RPMI8226 (cell line): Measurements from ENCODE around the gene CFAP52.
"Not testable (repeated sequence)": the region's sequence is repeated elsewhere in the genome, so short reads cannot be mapped to it uniquely, and the experiment has no call there.

Source experiments
- DNase-seq: peaks from one replicate; pipeline ENCODE4 v3.0.0-alpha.2; 2015

The CFAP52 gene, protein sequence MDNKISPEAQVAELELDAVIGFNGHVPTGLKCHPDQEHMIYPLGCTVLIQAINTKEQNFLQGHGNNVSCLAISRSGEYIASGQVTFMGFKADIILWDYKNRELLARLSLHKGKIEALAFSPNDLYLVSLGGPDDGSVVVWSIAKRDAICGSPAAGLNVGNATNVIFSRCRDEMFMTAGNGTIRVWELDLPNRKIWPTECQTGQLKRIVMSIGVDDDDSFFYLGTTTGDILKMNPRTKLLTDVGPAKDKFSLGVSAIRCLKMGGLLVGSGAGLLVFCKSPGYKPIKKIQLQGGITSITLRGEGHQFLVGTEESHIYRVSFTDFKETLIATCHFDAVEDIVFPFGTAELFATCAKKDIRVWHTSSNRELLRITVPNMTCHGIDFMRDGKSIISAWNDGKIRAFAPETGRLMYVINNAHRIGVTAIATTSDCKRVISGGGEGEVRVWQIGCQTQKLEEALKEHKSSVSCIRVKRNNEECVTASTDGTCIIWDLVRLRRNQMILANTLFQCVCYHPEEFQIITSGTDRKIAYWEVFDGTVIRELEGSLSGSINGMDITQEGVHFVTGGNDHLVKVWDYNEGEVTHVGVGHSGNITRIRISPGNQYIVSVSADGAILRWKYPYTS

DNA sequence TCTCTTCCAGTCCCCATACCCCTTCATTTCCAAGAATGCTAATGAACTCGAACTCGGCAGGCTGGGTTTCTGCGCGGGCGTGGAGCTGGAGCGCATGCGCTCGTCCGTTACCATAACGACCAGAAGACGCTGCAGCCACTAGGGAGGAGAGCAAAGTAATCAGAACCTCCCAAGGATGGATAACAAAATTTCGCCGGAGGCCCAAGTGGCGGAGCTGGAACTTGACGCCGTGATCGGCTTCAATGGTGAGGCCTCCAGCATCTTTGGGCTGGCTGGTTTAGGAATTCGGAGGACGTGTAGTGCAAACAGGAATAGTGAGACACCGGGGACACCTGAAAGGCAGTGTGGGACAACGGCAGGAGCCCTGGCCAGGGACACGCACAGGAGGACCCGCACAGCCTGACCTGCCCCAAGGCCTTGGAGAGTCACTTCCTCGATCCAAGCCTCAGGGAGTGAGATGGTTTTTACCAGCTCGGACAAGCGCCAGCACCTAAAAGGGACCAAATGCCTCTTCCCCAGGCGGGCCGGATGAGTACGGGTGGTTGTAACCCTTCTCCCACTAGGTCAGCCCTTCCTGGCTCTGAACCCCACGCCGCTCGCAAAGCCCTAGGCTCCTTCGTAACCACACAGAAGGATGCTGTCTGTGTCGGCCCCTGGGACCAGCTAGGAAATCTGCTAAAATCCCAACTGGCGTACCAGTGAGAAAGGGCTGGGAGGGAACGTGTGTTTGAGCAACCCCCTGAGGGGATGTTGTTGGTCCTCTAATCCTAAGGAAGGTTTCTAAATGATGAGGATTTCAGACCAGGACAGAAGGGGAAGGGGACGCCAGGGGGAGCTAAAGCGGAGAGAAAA lies at the start of gene CFAP52:
Gene CFAP52 (plus strand): TSS at position 122 of the 852 bp plus-strand sequence. CDS start 54 bp downstream, at position 176.
- peak; percentile 60 for DNase-seq

- DNase-seq: no peak
Measured at GRCh38 chr17:9527788-9528187, 48.7 kb upstream of the CFAP52 start.

DNA sequence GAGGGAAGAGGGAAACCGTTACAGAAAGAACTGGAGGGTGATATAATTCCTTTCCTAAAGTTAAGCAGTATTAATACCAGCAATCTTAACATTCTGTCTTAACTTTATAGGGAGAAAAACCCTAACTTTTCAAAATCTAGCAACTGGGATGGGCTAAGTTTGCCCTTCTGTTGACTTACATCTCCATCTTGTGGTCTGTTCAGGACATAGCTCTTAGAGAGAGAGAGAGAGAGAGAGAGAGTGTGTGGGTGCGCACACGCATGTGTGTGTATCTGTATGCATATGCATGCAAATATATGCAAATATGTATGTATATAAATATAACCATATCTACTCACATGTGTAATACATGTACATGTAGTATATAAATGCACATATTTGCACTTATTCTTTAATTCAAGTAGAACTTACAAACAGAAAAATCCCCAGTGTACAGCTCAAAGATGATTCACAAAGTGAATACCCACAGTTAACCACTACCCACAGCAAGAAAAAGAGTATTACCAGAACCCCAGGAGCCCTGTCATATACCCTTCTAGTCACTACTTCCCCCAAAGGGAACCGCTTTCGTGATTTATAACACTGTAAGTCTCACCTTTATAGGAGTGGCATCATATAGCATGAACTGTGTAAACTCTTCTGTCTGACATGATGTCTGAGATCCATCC lies 47.3 kb upstream of the CFAP52 start:
- peak; percentile 9 for DNase-seq

DNA sequence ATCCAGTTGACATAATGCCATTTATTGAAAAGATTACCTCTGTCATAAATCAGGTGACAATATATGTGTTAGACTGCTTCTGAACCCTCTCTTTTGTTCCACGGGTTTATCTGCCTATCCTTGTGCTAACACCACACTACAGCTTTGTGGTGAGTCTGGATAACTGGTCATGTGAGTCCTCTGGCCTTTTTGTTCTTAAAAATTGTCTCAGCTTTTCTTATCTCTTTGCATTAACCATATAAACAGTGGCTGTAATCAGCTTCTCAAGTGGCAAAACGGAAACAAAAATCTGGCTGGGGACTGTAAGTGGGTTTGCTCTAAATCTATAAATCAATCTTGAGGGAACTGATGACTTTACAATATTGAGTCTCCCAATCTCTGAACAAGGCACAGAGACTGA lies 45.4 kb upstream of the CFAP52 start:
- DNase-seq: no peak

DNA sequence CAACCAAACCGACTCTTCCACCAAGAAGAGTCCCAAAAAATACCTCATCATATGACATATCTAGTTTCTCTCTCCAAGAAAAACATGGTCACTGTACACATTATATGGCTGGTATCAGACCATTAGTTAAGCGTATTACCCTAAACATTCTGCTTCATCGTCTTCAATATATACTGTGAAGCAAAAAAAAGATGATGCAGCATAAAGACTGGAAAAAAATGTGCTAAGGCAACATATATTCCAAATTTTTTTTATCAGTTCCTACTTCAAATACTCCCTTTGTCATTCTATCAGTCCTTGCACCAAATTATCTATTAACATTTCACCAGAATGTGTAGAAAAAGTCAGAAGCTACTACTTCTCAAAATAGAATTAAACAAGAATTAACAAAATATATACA lies 43.7 kb upstream of the CFAP52 start:
- no peak for DNase-seq

DNA sequence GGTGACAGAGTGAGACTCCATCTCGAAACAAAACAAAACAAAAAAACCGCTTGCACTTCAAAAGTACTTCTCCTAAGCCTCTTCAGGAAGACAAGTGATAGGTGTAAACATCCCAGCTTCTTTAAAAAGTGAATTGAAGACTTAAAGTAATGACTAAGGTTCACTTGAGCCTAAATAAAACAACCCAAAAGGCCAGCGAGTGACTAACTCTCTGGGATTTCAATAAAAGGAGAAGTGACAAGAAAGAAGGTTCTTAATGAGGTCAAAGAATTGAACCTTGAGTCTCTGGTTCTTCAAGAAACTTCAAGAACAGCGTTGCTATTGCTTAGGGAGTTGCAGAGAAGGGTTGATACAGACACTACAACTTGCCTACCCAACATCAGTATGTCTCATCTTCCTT lies 43.0 kb upstream of the CFAP52 start:
- no peak for DNase-seq

GRCh38 chr17:9536061-9536460 lies 40.4 kb upstream of the CFAP52 start:
- DNase-seq: no peak

GRCh38 chr17:9537177-9537776 lies 39.2 kb upstream of the CFAP52 start:
- DNase-seq: no peak

DNA sequence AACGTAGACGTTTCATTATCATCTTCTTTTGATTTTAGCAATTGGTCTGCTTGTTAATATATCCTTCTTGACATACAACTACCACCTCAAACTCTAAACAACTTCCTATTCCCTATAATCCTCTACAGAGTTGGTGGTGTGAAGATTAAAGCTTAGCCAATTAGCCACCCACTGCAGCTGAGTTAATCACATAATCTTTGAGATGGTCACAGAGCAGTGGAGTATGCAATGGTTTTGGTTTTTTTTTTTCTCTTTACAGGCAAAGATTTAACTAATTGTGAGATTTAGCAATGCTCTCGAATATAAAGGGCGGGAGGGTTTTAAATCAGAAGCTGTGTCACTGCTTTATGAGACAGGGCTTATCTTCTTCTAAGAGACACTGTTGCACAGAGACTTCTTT lies 37.8 kb upstream of the CFAP52 start:
- DNase-seq: no peak

GRCh38 chr17:9541718-9542117 lies 34.7 kb upstream of the CFAP52 start:
- no peak for DNase-seq

DNA sequence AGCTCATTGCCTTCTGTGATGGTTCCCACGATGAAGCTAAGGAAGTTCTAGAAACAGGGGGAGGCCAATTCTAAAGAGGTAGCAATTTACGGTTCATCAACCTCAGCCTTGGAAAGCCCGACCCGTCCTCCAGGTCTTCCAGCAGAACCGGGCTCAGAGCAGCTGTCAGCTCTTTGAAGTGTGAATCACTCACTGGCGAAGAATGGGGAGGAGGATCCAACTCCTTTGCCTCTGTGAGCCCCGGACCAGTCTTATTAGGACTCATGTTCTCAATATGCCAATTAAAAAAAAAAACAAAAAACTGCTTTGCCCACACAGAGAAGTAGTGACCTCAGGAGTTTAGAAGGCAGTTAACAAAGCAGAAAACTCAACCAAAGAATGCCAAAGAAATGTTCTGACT lies 32.2 kb upstream of the CFAP52 start:
- DNase-seq: no peak

DNA sequence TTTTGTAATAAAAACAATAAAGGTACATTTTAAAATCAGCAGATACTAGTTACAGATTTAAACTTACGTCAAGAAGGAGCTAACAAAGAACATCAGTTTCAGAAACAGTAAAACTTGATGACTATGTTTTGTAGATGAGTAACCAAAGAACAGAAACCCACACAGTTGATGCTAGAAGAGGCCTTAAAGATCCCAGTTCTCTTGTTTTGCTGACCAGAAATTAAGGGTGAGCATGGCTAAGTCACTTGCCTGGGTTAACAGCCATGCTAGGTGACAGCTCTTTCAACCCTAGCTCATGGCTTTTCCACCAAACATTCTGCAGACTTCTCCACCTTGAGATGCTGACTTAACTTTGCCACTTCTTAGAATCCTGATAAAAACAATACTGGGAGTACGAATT lies 27.2 kb upstream of the CFAP52 start:
- DNase-seq: no peak

DNA sequence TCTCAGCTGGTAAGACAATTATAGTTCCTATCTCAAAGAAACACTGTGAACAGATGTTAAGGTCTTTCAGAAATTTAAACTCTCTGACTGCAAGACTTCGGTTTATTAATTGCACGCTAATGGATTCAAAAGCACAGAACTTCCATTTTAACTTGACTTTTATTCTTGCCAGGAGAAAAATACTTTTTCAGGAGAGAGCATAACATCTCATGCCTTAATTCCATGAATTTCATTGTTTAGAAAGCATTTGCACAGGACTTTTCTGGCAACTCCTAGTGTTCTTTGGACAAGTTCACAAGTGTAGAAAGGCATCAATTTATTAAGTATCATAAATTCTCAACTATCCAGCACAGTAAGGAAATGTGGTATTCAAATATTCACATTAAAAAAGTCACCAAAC lies 23.3 kb upstream of the CFAP52 start:
- no peak for DNase-seq

- no peak for DNase-seq
Measured at GRCh38 chr17:9553596-9553995, 22.8 kb upstream of the CFAP52 start.

GRCh38 chr17:9554715-9555114 lies 21.7 kb upstream of the CFAP52 start:
- peak; percentile 55 for DNase-seq

DNA sequence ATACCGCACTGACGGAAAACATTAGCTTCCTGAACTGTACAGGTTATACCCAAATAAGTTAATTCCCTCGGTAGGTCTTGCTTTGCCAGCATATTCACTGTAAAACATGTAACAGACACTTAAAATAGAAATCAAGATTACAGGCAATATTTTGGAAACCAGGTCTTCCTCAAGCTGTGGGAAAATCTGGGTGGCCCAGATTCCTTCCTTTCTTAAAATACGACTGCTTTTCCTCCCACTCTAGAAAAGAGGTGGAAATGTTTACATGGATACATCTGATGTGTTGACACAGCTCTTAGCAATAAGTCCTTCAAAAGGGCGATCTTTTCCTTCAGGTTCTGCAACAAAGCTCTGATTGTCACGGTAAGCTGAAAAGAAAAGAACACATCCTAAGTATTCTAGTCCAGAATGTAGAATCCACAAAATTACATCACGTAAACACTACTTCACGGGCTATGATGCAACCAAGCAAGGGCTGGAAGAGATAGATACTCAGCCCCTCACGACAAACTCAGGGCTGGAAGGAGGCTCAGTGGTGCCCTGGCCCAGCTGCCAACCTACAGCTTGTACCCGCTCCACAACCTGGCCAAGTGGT lies 19.2 kb upstream of the CFAP52 start:
- no peak for DNase-seq

GRCh38 chr17:9557857-9558256 lies 18.6 kb upstream of the CFAP52 start:
- no peak for DNase-seq

DNA sequence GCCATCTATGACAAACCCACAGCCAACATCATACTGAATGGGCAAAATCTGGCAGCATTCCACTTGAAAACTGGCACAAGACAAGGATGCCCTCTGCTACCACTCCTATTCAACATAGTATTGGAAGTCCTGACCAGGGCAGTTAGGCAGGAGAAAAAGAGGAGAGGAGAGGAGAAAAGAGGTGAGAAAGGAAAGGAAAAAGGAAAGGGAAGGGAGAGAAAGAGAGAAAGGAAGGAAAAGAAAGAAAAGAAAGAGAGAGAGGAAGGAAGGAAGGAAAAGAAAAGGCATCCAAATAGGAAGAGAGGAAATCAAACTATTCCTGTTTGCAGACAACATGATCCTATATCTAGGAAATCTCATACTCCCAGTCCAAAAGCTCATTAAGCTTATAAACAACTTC lies 12.3 kb upstream of the CFAP52 start:
- DNase-seq: no peak

DNA sequence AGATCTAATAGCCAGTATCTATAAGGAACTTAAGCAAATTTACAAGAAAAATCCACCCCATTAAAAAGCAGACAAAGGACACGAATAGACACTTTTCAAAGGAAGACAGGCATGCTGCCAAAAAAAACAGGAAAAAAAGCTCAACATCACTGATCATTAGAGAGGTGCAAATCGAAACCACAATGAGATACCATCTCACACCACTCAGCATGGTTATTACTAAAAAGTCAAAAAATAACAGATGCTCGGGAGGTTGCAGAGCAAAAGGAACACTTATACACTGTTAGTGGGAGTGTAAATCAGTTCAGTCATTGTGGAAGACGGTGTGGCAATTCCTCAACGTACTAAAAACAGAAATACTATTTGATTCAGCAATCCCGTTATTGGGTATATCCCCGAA lies 10.4 kb upstream of the CFAP52 start:
- peak; percentile 23 for DNase-seq

DNA sequence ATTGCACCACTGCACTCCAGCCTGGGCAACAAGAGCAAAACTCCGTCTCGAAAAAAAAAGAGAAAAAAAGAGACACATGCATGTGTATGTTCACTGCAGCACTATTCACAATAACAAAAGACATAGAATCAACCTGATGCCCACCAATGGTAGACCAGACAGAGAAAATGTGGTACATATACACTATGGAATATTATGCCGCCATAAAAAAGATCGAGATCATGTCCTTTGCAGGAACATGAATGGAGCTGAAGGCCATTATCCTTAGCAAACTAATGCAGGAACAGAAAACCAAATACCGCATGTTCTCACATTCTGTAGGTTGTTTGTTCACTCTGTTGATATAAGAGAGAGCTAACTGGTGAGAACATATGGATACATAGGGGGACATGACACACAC lies 9.7 kb upstream of the CFAP52 start:
- DNase-seq: not testable (repeated sequence)

GRCh38 chr17:9568004-9568403 lies 8.4 kb upstream of the CFAP52 start:
- no peak for DNase-seq

GRCh38 chr17:9568957-9569588 lies 7.4 kb upstream of the CFAP52 start:
- no peak for DNase-seq
